Adrenal gland (tissue), 5 donors: Measurements from ENCODE around the gene RNF187.

Source experiments
- CTCF ChIP-seq, 6 experiments: fragments of 450-650 bp in 4 of 6; fragments of 200-600 bp in 2 of 6; sonication (generic) in 1 of 6; IDR thresholded peaks; 1 replicate in 5 of 6; 2 replicates in 1 of 6; pipeline versions ENCODE4 v1.5.1 to v1.8.0; 2016 to 2021; ENCODE audit warnings: antibody characterized with exemption in 6 of 6, mild to moderate bottlenecking in 2 of 6, moderate library complexity in 1 of 6
- POLR2A ChIP-seq, 2 donors: fragments of 450-650 bp; IDR thresholded peaks; one replicate each; pipeline ENCODE4 v1.6.1; 2017; ENCODE audit warnings: antibody characterized with exemption in 2 of 2, mild to moderate bottlenecking in 2 of 2, moderate library complexity in 1 of 2
- donor health status: DM: no; HTN: no; CAD: no.

GRCh38 chr1:228465141-228465540, 22.0 kb upstream of the RNF187 start:
- TF ChIP-seq CTCF (IDR thresholded peaks at IDR 0.05): no peak
- TF ChIP-seq POLR2A (IDR thresholded peaks at IDR 0.05): no peak
